Measurements from ENCODE around the gene GATA5. TPM values are rescaled to one million over a fixed set of nuclear protein-coding genes. Genes with fewer than 3 reads are reported as not detected.

The GATA5 gene
- total RNA-seq, 1 experiment from 2014 or later: 1.4 TPM

GRCh38 chr20:62451970-62452369 is 23.8 kb downstream of the GATA5 start (continued):
- no peak for TF ChIP-seq ESRRA (CRISPR knock-in tag; IDR thresholded peaks at IDR 0.05; ENCODE audit: borderline replicate concordance)
- no peak for TF ChIP-seq FOXP1 (CRISPR knock-in tag; IDR thresholded peaks at IDR 0.05; ENCODE audit: borderline replicate concordance)
- TF ChIP-seq ZNF219 (CRISPR knock-in tag; IDR thresholded peaks at IDR 0.05; ENCODE audit: borderline replicate concordance): no peak
- TF ChIP-seq USF2 (CRISPR knock-in tag; IDR thresholded peaks at IDR 0.05): no peak
- no peak for TF ChIP-seq NFYB (CRISPR knock-in tag; conservative IDR thresholded peaks at IDR 0.05; ENCODE audit: low read depth)
- no peak for TF ChIP-seq PRDM15 (CRISPR knock-in tag; IDR thresholded peaks at IDR 0.05)
- TF ChIP-seq NR2C2 (CRISPR knock-in tag; IDR thresholded peaks at IDR 0.05): no peak
- no peak for TF ChIP-seq JUN (CRISPR knock-in tag; IDR thresholded peaks at IDR 0.05)

DNA sequence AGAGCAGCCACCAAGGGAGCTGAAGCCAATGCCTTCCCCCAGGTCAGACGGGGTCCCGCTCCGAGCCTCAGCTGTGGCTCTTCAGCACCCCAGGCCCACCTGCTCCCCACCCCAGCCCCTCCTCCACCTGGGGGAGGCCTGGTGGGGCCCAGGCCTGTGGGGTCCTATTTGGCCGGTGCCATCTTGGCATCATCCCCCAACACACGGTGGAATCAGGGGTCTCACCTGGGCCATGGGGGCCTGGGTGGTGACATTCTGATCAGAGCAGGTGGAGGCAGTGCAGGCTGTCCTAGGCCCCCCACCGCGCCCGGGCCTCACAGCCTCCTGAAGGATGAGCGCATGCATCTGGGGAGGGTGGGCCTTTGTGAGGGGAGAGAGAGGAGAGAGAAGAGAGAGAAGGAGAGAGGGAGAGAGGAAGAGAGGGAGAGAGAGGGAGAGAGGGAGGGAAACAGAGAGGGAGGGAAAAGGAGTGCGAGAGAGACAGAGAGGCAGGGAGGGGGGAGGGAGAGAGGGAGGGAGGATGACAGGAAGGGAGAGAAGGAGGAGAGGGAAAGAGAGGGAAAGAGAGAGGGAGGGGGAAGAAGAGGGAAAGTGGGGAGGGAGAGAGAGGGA is 24.5 kb downstream of the GATA5 start:
- Mint-ChIP-seq H3K27me3 (ENCODE audit: low read depth) (no peaks in the 10 kb centered on the region), H3K9me3 (no peaks in the 10 kb centered on the region), H3K4me1 (no peaks in the 10 kb centered on the region), H3K36me3 (no peaks in the 10 kb centered on the region), H3K4me3 (no peak overlapping the region), H3K27ac (no peak overlapping the region)
- ATAC-seq: no peak
- POLR2A ChIA-PET: no interaction called here
- CTCF ChIA-PET: interaction anchor here (0.6 to 2.0 kb wide), 3 partner anchors 37 to 153 kb away, joined by 4 to 9 read pairs (median 6); no protein-coding TSS in a partner anchor
- no peak for DNase-seq (ENCODE audit: low spot score)
- TF ChIP-seq, protein P1, sequence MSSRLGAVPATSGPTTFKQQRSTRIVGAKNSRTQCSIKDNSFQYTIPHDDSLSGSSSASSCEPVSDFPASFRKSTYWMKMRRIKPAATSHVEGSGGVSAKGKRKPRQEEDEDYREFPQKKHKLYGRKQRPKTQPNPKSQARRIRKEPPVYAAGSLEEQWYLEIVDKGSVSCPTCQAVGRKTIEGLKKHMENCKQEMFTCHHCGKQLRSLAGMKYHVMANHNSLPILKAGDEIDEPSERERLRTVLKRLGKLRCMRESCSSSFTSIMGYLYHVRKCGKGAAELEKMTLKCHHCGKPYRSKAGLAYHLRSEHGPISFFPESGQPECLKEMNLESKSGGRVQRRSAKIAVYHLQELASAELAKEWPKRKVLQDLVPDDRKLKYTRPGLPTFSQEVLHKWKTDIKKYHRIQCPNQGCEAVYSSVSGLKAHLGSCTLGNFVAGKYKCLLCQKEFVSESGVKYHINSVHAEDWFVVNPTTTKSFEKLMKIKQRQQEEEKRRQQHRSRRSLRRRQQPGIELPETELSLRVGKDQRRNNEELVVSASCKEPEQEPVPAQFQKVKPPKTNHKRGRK (CRISPR knock-in tag; IDR thresholded peaks at IDR 0.05; ENCODE audit: borderline replicate concordance): no peak
- TF ChIP-seq CREM (CRISPR knock-in tag; IDR thresholded peaks at IDR 0.05): no peak
- no peak for TF ChIP-seq ZNF671 (CRISPR knock-in tag; IDR thresholded peaks at IDR 0.05)
- TF ChIP-seq E2F1 (CRISPR knock-in tag; IDR thresholded peaks at IDR 0.05): no peak
- no peak for TF ChIP-seq GABPB1 (CRISPR knock-in tag; IDR thresholded peaks at IDR 0.05)
- TF ChIP-seq PRRX2 (CRISPR knock-in tag; IDR thresholded peaks at IDR 0.05): no peak
- TF ChIP-seq ZNF219 (CRISPR knock-in tag; IDR thresholded peaks at IDR 0.05; ENCODE audit: borderline replicate concordance): no peak
- no peak for TF ChIP-seq EMX1 (CRISPR knock-in tag; IDR thresholded peaks at IDR 0.05)

GRCh38 chr20:62449951-62450691 is 25.7 kb downstream of the GATA5 start:
- ChIA-PET CTCF (interaction anchor here (0.9 to 2.1 kb wide), 7 partner anchors 11 to 148 kb away, joined by 3 to 9 read pairs (median 3); no protein-coding TSS in a partner anchor), POLR2A (no interaction called here)
- DNase-seq (ENCODE audit: low spot score) (no peak), ATAC-seq (no peak)
- Mint-ChIP-seq H3K4me3 (no peak overlapping the region), H3K36me3 (no peaks in the 10 kb centered on the region), H3K27me3 (ENCODE audit: low read depth) (no peaks in the 10 kb centered on the region), H3K9me3 (no peaks in the 10 kb centered on the region), H3K4me1 (no peaks in the 10 kb centered on the region), H3K27ac (no peak overlapping the region)
- TF ChIP-seq HMGXB4 (CRISPR knock-in tag; IDR thresholded peaks at IDR 0.05) (no peak), GRHL2 (CRISPR knock-in tag; IDR thresholded peaks at IDR 0.05; ENCODE audit: insufficient replicate concordance, severe bottlenecking) (no peak), TEAD4 (CRISPR knock-in tag; IDR thresholded peaks at IDR 0.05) (no peak), ATF2 (CRISPR knock-in tag; IDR thresholded peaks at IDR 0.05; ENCODE audit: borderline replicate concordance, low read depth) (no peak)
- TF ChIP-seq, protein P2, sequence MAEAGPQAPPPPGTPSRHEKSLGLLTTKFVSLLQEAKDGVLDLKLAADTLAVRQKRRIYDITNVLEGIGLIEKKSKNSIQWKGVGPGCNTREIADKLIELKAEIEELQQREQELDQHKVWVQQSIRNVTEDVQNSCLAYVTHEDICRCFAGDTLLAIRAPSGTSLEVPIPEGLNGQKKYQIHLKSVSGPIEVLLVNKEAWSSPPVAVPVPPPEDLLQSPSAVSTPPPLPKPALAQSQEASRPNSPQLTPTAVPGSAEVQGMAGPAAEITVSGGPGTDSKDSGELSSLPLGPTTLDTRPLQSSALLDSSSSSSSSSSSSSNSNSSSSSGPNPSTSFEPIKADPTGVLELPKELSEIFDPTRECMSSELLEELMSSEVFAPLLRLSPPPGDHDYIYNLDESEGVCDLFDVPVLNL (CRISPR knock-in tag; IDR thresholded peaks at IDR 0.05; ENCODE audit: borderline replicate concordance, low read depth): no peak

All from WTC11 (cell line).